Fibroblast of the aortic adventitia (primary cell): ENCODE results near the gene RAB27A. TPM values are rescaled to one million over a fixed set of nuclear protein-coding genes. Genes with fewer than 3 reads are reported as not detected.

Source experiments
- total RNA-seq: library from RNA; depleted of rRNA; stranded (reverse); fragments of >200 nt; gene quantifications from 2 replicates; pipeline ENCODE4 v1.2.3, GENCODE V29; 2012; ENCODE audit warnings: low replicate concordance

The RAB27A gene
- total RNA-seq, 1 donor, result 9.9 TPM

Other genes with a start within 250 kb of the RAB27A start
- gene RSL24D1, start 92.9 kb downstream of the RAB27A start, total RNA-seq, result 131 and 149 TPM in 2 replicates
- gene PIGBOS1, start 29.3 kb upstream of the RAB27A start, total RNA-seq, result 9.5 and 10.9 TPM in 2 replicates
- gene PIGB, start 29.4 kb upstream of the RAB27A start, total RNA-seq, result 2.9 and 19.6 TPM in 2 replicates
- 160 and 249 TPM in 2 replicates for gene CCPG1, start 118.5 kb upstream of the RAB27A start, total RNA-seq
- 6.6 TPM in 1 of 2 replicates, not detected in the other for gene PIERCE2, start 118.7 kb upstream of the RAB27A start, total RNA-seq
- 1.1 and 3.1 TPM in 2 replicates for gene DNAAF4, start 218.4 kb upstream of the RAB27A start, total RNA-seq